ENCODE results near the gene DACT1. TPM values are rescaled to one million over a fixed set of nuclear protein-coding genes. Genes with fewer than 3 reads are reported as not detected.

Gene DACT1
- total RNA-seq, 1 experiment from 2014 or later: 4.4 TPM

DNA sequence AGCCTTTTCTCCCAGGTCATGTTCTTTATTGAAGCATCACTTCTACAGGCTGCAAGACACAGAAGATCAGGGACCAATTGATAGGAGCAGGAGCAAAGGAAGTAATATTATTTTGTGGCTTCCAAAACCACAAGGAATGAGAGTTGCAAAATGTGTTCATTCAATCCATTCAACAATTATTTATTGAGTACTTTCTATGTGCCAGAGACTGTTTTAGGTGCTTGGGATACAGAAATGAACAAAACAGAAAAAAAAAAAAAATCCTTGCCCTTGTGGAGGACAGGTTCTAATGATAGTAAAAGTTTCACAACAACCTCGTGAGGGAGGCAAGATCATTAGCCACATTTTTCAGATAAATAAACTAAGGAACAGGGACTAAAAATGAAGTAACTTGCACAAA is 20.1 kb upstream of the DACT1 start:
- H3T11ph ChIP-seq (ENCODE audit: low read length): no peak overlapping the region
- H3K27me3 ChIP-seq (ENCODE audit: insufficient read depth, low read length): no peaks in the 10 kb centered on the region
- Mint-ChIP-seq H3K9me3 (no peaks in the 10 kb centered on the region; a peak in 1 of 5 replicates), H3K36me3 (ENCODE audit: insufficient read depth in 1 of 3, low read depth in 3 of 3) (no peaks in the 10 kb centered on the region), H3K27ac (no peak overlapping the region), H3K4me3 (no peak overlapping the region), H3K4me1 (peaks cover 22 to 24% of the 10 kb centered on the region in 2 experiments), H3K27me3 (ENCODE audit: low read depth) (peaks cover under 1% of the 10 kb centered on the region; the same call in 1 of the 2 replicates)
- H4K8ac ChIP-seq (replicated peaks; ENCODE audit: insufficient read length, low read depth, low read length): no peak overlapping the region
- H3K4me2 ChIP-seq (ENCODE audit: insufficient read depth, insufficient read length, low read length): no peak overlapping the region
- no peak overlapping the region for H3K9ac ChIP-seq (ENCODE audit: extremely low read depth, insufficient read length, low read length)
- no peaks in the 10 kb centered on the region for H3K9me3 ChIP-seq (ENCODE audit: control insufficient read depth, low read depth, low read length)
- no peak overlapping the region for H2AFZ ChIP-seq (ENCODE audit: low read length)
- no peaks in the 10 kb centered on the region for H3K79me2 ChIP-seq (ENCODE audit: insufficient read depth, low read length)
- no peaks in the 10 kb centered on the region for H4K20me1 ChIP-seq (ENCODE audit: control insufficient read depth, insufficient read depth, insufficient read length)
- no peak overlapping the region for H3K27ac ChIP-seq (ENCODE audit: insufficient read length, low read depth, low read length)
- no peak overlapping the region for H3K56ac ChIP-seq (ENCODE audit: insufficient read length, low read depth, low read length)
- H3K4ac ChIP-seq (ENCODE audit: low read depth, low read length): no peak overlapping the region
- H2BK12ac ChIP-seq (ENCODE audit: insufficient read length, low read depth, low read length): no peak overlapping the region
- H4K91ac ChIP-seq (ENCODE audit: insufficient read length, low read depth, low read length): no peak overlapping the region
- TF ChIP-seq, protein P1, sequence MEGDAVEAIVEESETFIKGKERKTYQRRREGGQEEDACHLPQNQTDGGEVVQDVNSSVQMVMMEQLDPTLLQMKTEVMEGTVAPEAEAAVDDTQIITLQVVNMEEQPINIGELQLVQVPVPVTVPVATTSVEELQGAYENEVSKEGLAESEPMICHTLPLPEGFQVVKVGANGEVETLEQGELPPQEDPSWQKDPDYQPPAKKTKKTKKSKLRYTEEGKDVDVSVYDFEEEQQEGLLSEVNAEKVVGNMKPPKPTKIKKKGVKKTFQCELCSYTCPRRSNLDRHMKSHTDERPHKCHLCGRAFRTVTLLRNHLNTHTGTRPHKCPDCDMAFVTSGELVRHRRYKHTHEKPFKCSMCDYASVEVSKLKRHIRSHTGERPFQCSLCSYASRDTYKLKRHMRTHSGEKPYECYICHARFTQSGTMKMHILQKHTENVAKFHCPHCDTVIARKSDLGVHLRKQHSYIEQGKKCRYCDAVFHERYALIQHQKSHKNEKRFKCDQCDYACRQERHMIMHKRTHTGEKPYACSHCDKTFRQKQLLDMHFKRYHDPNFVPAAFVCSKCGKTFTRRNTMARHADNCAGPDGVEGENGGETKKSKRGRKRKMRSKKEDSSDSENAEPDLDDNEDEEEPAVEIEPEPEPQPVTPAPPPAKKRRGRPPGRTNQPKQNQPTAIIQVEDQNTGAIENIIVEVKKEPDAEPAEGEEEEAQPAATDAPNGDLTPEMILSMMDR (conservative IDR thresholded peaks at IDR 0.05): no peak
- no peak overlapping the region for H3K14ac ChIP-seq (ENCODE audit: insufficient read depth, low read length)
- H2BK20ac ChIP-seq (ENCODE audit: low read depth, low read length, poor library complexity, severe bottlenecking): no peak overlapping the region
- no peak overlapping the region for H2BK120ac ChIP-seq (ENCODE audit: low read depth, low read length, poor library complexity, severe bottlenecking)
- no peak overlapping the region for H4K5ac ChIP-seq (ENCODE audit: insufficient read length, low read depth, low read length)
- no peak overlapping the region for H3K23ac ChIP-seq (ENCODE audit: insufficient read length, low read depth, low read length)
- H3K23me2 ChIP-seq (ENCODE audit: insufficient read length, low read depth, low read length, poor library complexity, severe bottlenecking): no peaks in the 10 kb centered on the region
- H3K79me1 ChIP-seq (ENCODE audit: insufficient read depth, low read depth, low read length, poor library complexity, severe bottlenecking): no peaks in the 10 kb centered on the region
- no peak for DNase-seq
- no peak overlapping the region for H2BK15ac ChIP-seq (ENCODE audit: low read depth, low read length)
- WGBS (ENCODE audit: extremely low coverage, insufficient read length, low lambda C conversion rate): no CpG with 5 or more reads among the region's 1 CpG
- no peak overlapping the region for H2AK5ac ChIP-seq (ENCODE audit: insufficient read length, low read length)
- H3K18ac ChIP-seq (ENCODE audit: insufficient read length, low read depth, low read length): no peak overlapping the region
- no peak overlapping the region for H2BK5ac ChIP-seq (ENCODE audit: insufficient read length, low read length)
- H3K4me1 ChIP-seq (ENCODE audit: insufficient read depth, low read length): peaks cover 6% of the 10 kb centered on the region; the same call in 1 of the 2 replicates
